ENCODE data around the gene SCMH1.
A peak's percentile ranks its signal among the peaks of the same experiment; 100 is the strongest.

Gene SCMH1

GRCh38 chr1:41108696-41109275, 133.3 kb downstream of the SCMH1 start:
- H3K4me3 ChIP-seq (ENCODE audit: control insufficient read depth, low read depth, low read length) = no peak overlapping the region
- TF ChIP-seq, protein P1, sequence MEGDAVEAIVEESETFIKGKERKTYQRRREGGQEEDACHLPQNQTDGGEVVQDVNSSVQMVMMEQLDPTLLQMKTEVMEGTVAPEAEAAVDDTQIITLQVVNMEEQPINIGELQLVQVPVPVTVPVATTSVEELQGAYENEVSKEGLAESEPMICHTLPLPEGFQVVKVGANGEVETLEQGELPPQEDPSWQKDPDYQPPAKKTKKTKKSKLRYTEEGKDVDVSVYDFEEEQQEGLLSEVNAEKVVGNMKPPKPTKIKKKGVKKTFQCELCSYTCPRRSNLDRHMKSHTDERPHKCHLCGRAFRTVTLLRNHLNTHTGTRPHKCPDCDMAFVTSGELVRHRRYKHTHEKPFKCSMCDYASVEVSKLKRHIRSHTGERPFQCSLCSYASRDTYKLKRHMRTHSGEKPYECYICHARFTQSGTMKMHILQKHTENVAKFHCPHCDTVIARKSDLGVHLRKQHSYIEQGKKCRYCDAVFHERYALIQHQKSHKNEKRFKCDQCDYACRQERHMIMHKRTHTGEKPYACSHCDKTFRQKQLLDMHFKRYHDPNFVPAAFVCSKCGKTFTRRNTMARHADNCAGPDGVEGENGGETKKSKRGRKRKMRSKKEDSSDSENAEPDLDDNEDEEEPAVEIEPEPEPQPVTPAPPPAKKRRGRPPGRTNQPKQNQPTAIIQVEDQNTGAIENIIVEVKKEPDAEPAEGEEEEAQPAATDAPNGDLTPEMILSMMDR (conservative IDR thresholded peaks at IDR 0.05; ENCODE audit: control insufficient read depth, insufficient read depth, low read depth, low read length) = no peak
- peak; percentile 72 for DNase-seq (ENCODE audit: low read depth)

DNA sequence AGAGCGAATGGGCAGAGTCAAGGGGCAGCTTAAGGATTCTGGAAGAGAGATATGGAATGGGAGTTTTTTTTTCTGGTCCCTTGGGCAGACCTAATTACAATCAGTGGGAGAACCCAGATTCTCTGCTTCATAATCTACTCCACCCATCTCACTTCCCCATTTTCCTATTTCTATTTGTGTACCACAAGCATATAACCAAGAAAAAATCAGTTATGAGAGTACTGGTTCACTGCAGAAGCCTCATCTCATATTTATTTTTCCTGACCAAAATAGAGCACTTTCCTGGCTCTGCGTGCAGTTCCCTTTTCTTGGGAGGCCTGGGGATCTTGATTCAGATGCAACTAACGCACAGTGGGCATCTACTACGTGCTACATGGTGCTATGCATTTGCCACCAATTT, 138.3 kb downstream of the SCMH1 start:
- H3K4me3 ChIP-seq (ENCODE audit: control insufficient read depth, low read depth, low read length) = no peak overlapping the region
- no peak for DNase-seq (ENCODE audit: low read depth)
- TF ChIP-seq, protein P1 (conservative IDR thresholded peaks at IDR 0.05; ENCODE audit: control insufficient read depth, insufficient read depth, low read depth, low read length) = no peak

DNA sequence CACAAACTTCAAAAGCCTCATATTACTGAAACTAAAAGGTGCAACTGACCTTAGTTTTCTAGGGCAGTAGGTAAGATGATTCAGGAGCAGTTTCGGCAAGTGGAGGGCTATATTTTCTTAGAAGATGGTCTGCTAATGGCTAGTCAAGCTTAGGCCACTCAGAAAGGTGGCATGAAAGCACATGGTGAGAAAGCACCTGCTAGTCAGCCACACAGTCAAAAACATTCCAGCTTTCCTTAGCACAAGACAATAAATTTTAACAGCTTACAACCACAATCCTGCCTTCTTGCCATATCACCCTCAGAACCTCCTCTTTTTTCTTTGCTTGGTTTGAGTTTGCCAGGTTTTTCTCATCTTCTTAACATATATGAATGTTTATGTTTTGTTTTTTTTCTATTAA, 139.5 kb downstream of the SCMH1 start:
- peak; percentile 17 for DNase-seq (ENCODE audit: low read depth)
- TF ChIP-seq, protein P1 (conservative IDR thresholded peaks at IDR 0.05; ENCODE audit: control insufficient read depth, insufficient read depth, low read depth, low read length) = no peak
- no peak overlapping the region for H3K4me3 ChIP-seq (ENCODE audit: control insufficient read depth, low read depth, low read length)

- TF ChIP-seq, protein P1 (conservative IDR thresholded peaks at IDR 0.05; ENCODE audit: control insufficient read depth, insufficient read depth, low read depth, low read length) = no peak
- no peak overlapping the region for H3K4me3 ChIP-seq (ENCODE audit: control insufficient read depth, low read depth, low read length)
- DNase-seq (ENCODE audit: low read depth) = peak; percentile 99
Measured at GRCh38 chr1:41101950-41102607, 140.0 kb downstream of the SCMH1 start.

DNA sequence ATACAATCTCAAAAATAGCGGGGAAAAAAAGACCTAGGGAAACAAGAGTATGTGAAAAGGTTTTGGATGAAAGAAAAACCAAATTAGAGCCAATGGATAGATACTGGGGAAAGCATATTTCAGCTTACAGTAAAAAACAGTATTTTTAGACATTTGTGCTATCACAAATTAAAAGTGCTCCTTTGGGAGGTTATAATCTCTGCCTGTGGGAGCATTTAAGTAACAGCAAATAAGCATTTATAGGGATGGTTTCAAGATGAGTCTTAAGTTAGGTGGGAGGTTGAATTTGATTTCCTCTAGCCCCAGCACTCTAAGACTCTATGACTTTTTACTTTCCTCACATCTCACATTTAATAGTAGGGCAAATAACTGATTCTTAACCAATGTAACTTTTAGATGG, 141.0 kb downstream of the SCMH1 start:
- H3K4me3 ChIP-seq (ENCODE audit: control insufficient read depth, low read depth, low read length) = no peak overlapping the region
- TF ChIP-seq, protein P1 (conservative IDR thresholded peaks at IDR 0.05; ENCODE audit: control insufficient read depth, insufficient read depth, low read depth, low read length) = no peak
- DNase-seq (ENCODE audit: low read depth) = peak; percentile 14

DNA sequence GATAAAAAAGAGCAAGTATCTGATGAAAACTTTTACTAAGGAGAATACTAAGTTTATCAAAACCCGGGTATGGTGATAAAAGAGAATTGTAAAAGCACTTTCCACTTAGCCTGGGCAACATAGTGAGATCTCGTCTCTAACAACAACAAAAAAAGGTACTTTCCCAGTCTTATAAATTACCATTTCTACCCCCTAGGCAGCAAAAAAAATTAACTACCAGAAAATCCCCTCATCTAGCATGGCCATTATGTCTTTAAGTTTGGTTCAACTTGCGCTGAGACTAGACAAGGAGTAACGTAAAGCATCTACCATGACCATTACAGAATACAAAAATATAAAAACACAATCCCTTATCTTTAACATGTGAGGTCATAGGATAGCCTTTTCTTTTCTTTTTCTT, 141.9 kb downstream of the SCMH1 start:
- DNase-seq (ENCODE audit: low read depth) = no peak
- no peak overlapping the region for H3K4me3 ChIP-seq (ENCODE audit: control insufficient read depth, low read depth, low read length)
- TF ChIP-seq, protein P1 (conservative IDR thresholded peaks at IDR 0.05; ENCODE audit: control insufficient read depth, insufficient read depth, low read depth, low read length) = no peak

All from fibroblast of mammary gland (primary cell).